A549 (cell line): ENCODE results near the gene BCL2L1. TPM values are rescaled to one million over a fixed set of nuclear protein-coding genes. Genes with fewer than 3 reads are reported as not detected.

Experiments
- ATAC-seq, 2 experiments: fragments of 200-7000 bp in 1 of 2; fragments of >200 bp in 1 of 2; cut with Nextera tagmentation in 1 of 2; cut with Tn5 transposase in 1 of 2; 3 replicates each; pipeline versions ENCODE4 v1.8.0 to v1.9.1; 2018 to 2020; ENCODE audit warnings: mild to moderate bottlenecking in 1 of 2, moderate library complexity in 1 of 2
- CTCF ChIA-PET: fragments of 300-600 bp; sonication (Branson Sonifier 250); formaldehyde crosslinking; extraction: SDS; loops from one replicate; lab custom pipeline; 2021; ENCODE audit warnings: antibody characterized with exemption, inconsistent platforms; lab: Yijun Ruan, JAX
- POLR2A ChIA-PET: fragments of 350-600 bp; formaldehyde crosslinking; extraction: SDS; loops from one replicate; lab custom pipeline; 2021; ENCODE audit warnings: antibody characterized with exemption, inconsistent platforms; lab: Yijun Ruan, JAX
- DNase-seq, 2 experiments: peaks; one replicate each; pipeline versions ENCODE4 v3.0.0 to v3.0.0-alpha.2; 2011 to 2016; ENCODE audit warnings: low read depth in 1 of 2, low spot score in 1 of 2
- FAIRE-seq: peaks from 2 replicates; lab custom pipeline; 2011; peaks lifted over from hg19 to GRCh38; lab: Jason Lieb, UNC
- H3K27ac ChIP-seq, 2 experiments: fragments of >200 bp; sonication (Bioruptor Twin); formaldehyde crosslinking; 3 replicates each; pipeline ENCODE4 v1.5.1; 2016 to 2017
- H3K4me1 ChIP-seq: fragments of >200 bp; sonication (Bioruptor Twin); formaldehyde crosslinking; 3 replicates; pipeline ENCODE4 v1.6.1; 2016
- H3K4me2 ChIP-seq: fragments of >200 bp; sonication (Bioruptor Twin); formaldehyde crosslinking; 3 replicates; pipeline ENCODE4 v1.6.1; 2016
- H3K4me3 ChIP-seq: fragments of >200 bp; sonication (Bioruptor Twin); formaldehyde crosslinking; 3 replicates; pipeline ENCODE4 v1.5.1; 2016
- H3K9me3 ChIP-seq: fragments of >200 bp; sonication (Bioruptor Twin); formaldehyde crosslinking; 3 replicates; pipeline ENCODE4 v1.6.1; 2016
- BCL3 ChIP-seq: fragments of >200 bp; sonication (Bioruptor Twin); formaldehyde crosslinking; IDR thresholded peaks from 3 replicates; pipeline ENCODE4 v1.6.1; 2016
- CEBPB ChIP-seq, 2 experiments: fragments of >200 bp in 1 of 2; sonication (Bioruptor Twin) in 1 of 2; formaldehyde crosslinking in 1 of 2; IDR thresholded peaks; 2 replicates each; pipeline ENCODE4 v1.6.1; 2012 to 2016
- CTCF ChIP-seq: fragments of >200 bp; sonication (Bioruptor Twin); formaldehyde crosslinking; IDR thresholded peaks from 3 replicates; pipeline ENCODE4 v1.5.1; 2016
- E2F6 ChIP-seq: IDR thresholded peaks from 2 replicates; pipeline ENCODE4 v1.6.1; 2012; ENCODE audit warnings: low read depth, borderline replicate concordance
- EP300 ChIP-seq, 2 experiments: fragments of >200 bp; sonication (Bioruptor Twin); formaldehyde crosslinking; IDR thresholded peaks; 2 replicates in 1 of 2; 3 replicates in 1 of 2; pipeline ENCODE4 v1.6.1; 2016 to 2017
- ESRRA ChIP-seq: fragments of 150-350 bp; IDR thresholded peaks from 2 replicates; pipeline ENCODE4 v1.6.1; 2014; ENCODE audit warnings: mild to moderate bottlenecking, low read length, borderline replicate concordance
- FOSB ChIP-seq: fragments of 250-450 bp; sonication (Bioruptor Pico); IDR thresholded peaks from 2 replicates; pipeline ENCODE4 v1.5.0; 2020; ENCODE audit warnings: mild to moderate bottlenecking, moderate library complexity
- FOSL2 ChIP-seq, 2 experiments: fragments of 450-650 bp in 1 of 2; fragments of >200 bp in 1 of 2; sonication (Bioruptor Twin) in 1 of 2; formaldehyde crosslinking; IDR thresholded peaks; 2 replicates each; pipeline versions ENCODE4 v1.5.0 to v1.6.1; 2016 to 2020; ENCODE audit warnings: mild to moderate bottlenecking in 1 of 2, moderate library complexity in 1 of 2
- HMGXB4 ChIP-seq: fragments of 250-450 bp; sonication (Bioruptor Pico); IDR thresholded peaks from 2 replicates; pipeline ENCODE4 v1.5.0; 2021; ENCODE audit warnings: mild to moderate bottlenecking, moderate library complexity, borderline replicate concordance
- HOXA7 ChIP-seq: fragments of 250-450 bp; sonication (Bioruptor Pico); IDR thresholded peaks from 2 replicates; pipeline ENCODE4 v1.5.0; 2020; ENCODE audit warnings: mild to moderate bottlenecking, moderate library complexity
- JUN ChIP-seq, 2 experiments: fragments of >200 bp; sonication (Bioruptor Twin); formaldehyde crosslinking; IDR thresholded peaks; 2 replicates in 1 of 2; 3 replicates in 1 of 2; pipeline ENCODE4 v1.6.1; 2016 to 2017
- JUNB ChIP-seq: fragments of >200 bp; sonication (Bioruptor Twin); formaldehyde crosslinking; IDR thresholded peaks from 2 replicates; pipeline ENCODE4 v1.6.1; 2016
- MAX ChIP-seq: IDR thresholded peaks from 2 replicates; pipeline ENCODE4 v1.6.1; 2012
- POLR2A ChIP-seq: IDR thresholded peaks from 2 replicates; pipeline ENCODE4 v1.6.1; 2012; ENCODE audit warnings: mild to moderate bottlenecking, low read length
- REST ChIP-seq: fragments of 200-600 bp; sonication (generic); IDR thresholded peaks from 2 replicates; pipeline ENCODE4 v1.6.1; 2016; ENCODE audit warnings: antibody characterized with exemption, mild to moderate bottlenecking, moderate library complexity
- SMC3 ChIP-seq: fragments of >200 bp; sonication (Bioruptor Twin); formaldehyde crosslinking; IDR thresholded peaks from 3 replicates; pipeline ENCODE4 v1.6.1; 2018; ENCODE audit warnings: inconsistent platforms
- TP53 ChIP-seq: fragments of 250-450 bp; sonication (Bioruptor Pico); IDR thresholded peaks from 2 replicates; pipeline ENCODE4 v1.5.0; 2021; ENCODE audit warnings: mild to moderate bottlenecking, moderate library complexity
- USF2 ChIP-seq: fragments of 450-650 bp; IDR thresholded peaks from 2 replicates; pipeline ENCODE4 v1.6.1; 2014; ENCODE audit warnings: antibody characterized with exemption
- ZFP36 ChIP-seq: fragments of 450-650 bp; IDR thresholded peaks from 2 replicates; pipeline ENCODE4 v1.6.1; 2014; ENCODE audit warnings: borderline replicate concordance; ENCODE audit not compliant: partially characterized antibody
- ZSCAN20 ChIP-seq: fragments of 250-450 bp; sonication (Bioruptor Pico); IDR thresholded peaks from 2 replicates; pipeline ENCODE4 v1.8.0; 2022; ENCODE audit warnings: mild to moderate bottlenecking, moderate library complexity
- WGBS: methylation state at CpG from one replicate; pipeline ENCODE4 v1.1.6; 2017; ENCODE audit errors: missing lambda C conversion rate; 5-methylcytosine and 5-hydroxymethylcytosine counted together
- polyA plus RNA-seq, 4 experiments: library from polyadenylated mRNA; depleted of rRNA in 3 of 4; stranded (reverse); fragments of >200 nt; fragmentation: RNase III in 1 of 4; extraction: RNeasy Plus Mini Kit Qiagen cat#74134 plus additional on column Dnase treatment in 1 of 4; gene quantifications; 2 replicates in 3 of 4; 3 replicates in 1 of 4; pipeline ENCODE4 v1.2.3, GENCODE V29; 2011 to 2017

The BCL2L1 gene
- polyA plus RNA-seq, 2 of the 4 experiments (the other 2 are of a cell fraction), result 154 to 178 TPM

GRCh38 chr20:31704225-31705119 is 18.2 kb downstream of the BCL2L1 start (continued):
- TF ChIP-seq HMGXB4 (CRISPR knock-in tag) (no peak), FOSL2 (IDR thresholded peaks at IDR 0.05) (peak; percentile 71), FOSL2 (CRISPR knock-in tag; IDR thresholded peaks at IDR 0.05) (peak; percentile 82), EP300 (IDR thresholded peaks at IDR 0.05) (peak; percentile 99), USF2 (no peak), E2F6 (no peak), POLR2A (no peak), ZSCAN20 (0 out of 2 replicates have a peak, but pooled peaks have one; percentile 24), BCL3 (peak; percentile 88; the same call in 2 of the 3 replicates), TP53 (CRISPR knock-in tag) (0 out of 2 replicates have a peak, but pooled peaks have one; percentile 24), FOSB (CRISPR knock-in tag) (peak; percentile 67; the same call in 1 of the 2 replicates), JUN (IDR thresholded peaks at IDR 0.05) (peak; percentile 98 to 99), MAX (peak; percentile 85), HOXA7 (CRISPR knock-in tag) (peak; percentile 70; the same call in 1 of the 2 replicates), REST (no peak), ESRRA (no peak), JUNB (peak; percentile 84), CEBPB (IDR thresholded peaks at IDR 0.05) (peak; percentile 42 to 52)

- Histone ChIP-seq H3K4me2 (peak overlapping the region; percentile 10; the same call in 2 of the 3 replicates), H3K9me3 (no peaks in the 10 kb centered on the region), H3K4me1 (peaks cover 98% of the 10 kb centered on the region), H3K4me3 (no peak overlapping the region), H3K27ac (peak overlapping the region; percentile 89 to 95)
- FAIRE-seq (no peak), DNase-seq (no peak), ATAC-seq (no peak)
- ChIA-PET CTCF (interaction anchor here (1.0 to 13.2 kb wide), 4 partner anchors 11 to 67 kb away, joined by 3 to 159 read pairs (median 20); partner anchors contain the start of gene BCL2L1), POLR2A (interaction anchor here (3.4 kb wide), 1 partner anchor 12 kb away, joined by 11 read pairs; no protein-coding TSS in a partner anchor)
- 68% methylated on average over 1 of the region's 1 CpG for WGBS
- TF ChIP-seq MAX (no peak), CTCF (no peak), ZFP36 (no peak), TP53 (CRISPR knock-in tag) (no peak), REST (no peak), SMC3 (no peak), JUN (IDR thresholded peaks at IDR 0.05) (no peak)
These were observed 21.1 kb downstream of the BCL2L1 start for GRCh38 chr20:31701591-31701990.
